ENCODE results near the gene C1orf159. TPM values are rescaled to one million over a fixed set of nuclear protein-coding genes. Genes with fewer than 3 reads are reported as not detected.

C1orf159 gene
- total and polyA plus RNA-seq, 7 donors = 6.6 to 25.3 (median 8.2) TPM

DNA sequence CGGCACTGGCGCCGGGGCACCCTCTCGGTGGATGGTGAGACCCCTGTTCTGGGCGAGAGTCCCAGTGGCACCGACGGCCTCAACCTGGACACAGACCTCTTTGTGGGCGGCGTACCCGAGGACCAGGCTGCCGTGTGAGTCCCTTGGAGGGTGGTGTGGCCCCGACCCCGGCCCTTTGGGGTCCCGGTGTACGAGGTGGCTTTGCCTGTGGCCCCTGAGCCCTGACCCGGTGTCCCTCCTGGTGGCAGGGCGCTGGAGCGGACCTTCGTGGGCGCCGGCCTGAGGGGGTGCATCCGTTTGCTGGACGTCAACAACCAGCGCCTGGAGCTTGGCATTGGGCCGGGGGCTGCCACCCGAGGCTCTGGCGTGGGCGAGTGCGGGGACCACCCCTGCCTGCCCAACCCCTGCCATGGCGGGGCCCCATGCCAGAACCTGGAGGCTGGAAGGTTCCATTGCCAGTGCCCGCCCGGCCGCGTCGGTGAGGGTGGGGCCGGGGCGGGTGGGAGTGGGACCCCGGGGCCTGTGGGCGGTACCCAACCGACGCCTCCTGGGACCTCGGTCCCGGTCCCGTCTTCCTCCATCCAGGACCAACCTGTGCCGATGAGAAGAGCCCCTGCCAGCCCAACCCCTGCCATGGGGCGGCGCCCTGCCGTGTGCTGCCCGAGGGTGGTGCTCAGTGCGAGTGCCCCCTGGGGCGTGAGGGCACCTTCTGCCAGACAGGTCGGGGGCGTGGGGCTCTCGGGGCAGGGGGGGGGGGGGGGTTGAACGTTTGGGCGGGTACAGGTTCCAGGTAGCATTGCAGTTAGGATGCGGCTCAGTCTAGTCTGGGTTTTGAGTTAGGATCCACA, 66.3 kb downstream of the C1orf159 start:
- TF ChIP-seq CTCF (IDR thresholded peaks at IDR 0.05) = no peak
- TF ChIP-seq EP300 (IDR thresholded peaks at IDR 0.05) = no peak
- no peak for TF ChIP-seq POLR2A (IDR thresholded peaks at IDR 0.05)
- no peak for TF ChIP-seq POLR2AphosphoS5 (IDR thresholded peaks at IDR 0.05)
- Histone ChIP-seq H3K4me1 (no peaks in the 10 kb centered on the region), H3K36me3 (peaks cover 0 to 60% (median 3%) of the 10 kb centered on the region in 4 donors), H3K27me3 (no peaks in the 10 kb centered on the region), H3K27ac (no peak overlapping the region), H3K9me3 (no peaks in the 10 kb centered on the region), H3K4me3 (no peak overlapping the region)
- intact Hi-C loops (cut with DNase I) = no loop called here
- no peak for DNase-seq
- 82 to 93% methylated on average over 57 of the region's 57 CpGs for WGBS, 2 donors

DNA sequence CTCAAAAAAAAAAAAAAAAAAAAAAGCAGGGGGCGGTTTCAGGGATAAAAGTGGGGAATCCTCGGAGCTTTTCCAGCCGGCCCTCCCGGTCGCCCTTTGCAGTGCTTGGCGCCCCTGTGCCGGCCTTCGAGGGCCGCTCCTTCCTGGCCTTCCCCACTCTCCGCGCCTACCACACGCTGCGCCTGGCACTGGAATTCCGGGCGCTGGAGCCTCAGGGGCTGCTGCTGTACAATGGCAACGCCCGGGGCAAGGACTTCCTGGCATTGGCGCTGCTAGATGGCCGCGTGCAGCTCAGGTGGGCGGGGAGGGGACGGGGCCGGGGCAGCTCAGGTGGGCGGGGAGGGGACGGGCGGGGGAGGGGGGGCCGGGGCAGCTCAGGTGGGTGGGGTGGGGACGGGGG, 67.1 kb downstream of the C1orf159 start:
- intact Hi-C loops (cut with DNase I) = no loop called here
- Histone ChIP-seq H3K4me3 (no peak overlapping the region), H3K36me3 (peaks cover 0 to 56% (median 3%) of the 10 kb centered on the region in 4 donors), H3K27me3 (no peaks in the 10 kb centered on the region), H3K4me1 (no peaks in the 10 kb centered on the region), H3K27ac (no peak overlapping the region), H3K9me3 (no peaks in the 10 kb centered on the region)
- TF ChIP-seq EP300 (IDR thresholded peaks at IDR 0.05) (no peak), CTCF (IDR thresholded peaks at IDR 0.05) (no peak), POLR2A (IDR thresholded peaks at IDR 0.05) (no peak), POLR2AphosphoS5 (IDR thresholded peaks at IDR 0.05) (no peak)
- WGBS, 2 donors = 51 to 85% methylated on average over 26 to 28 of the region's 28 CpGs
- DNase-seq = no peak

GRCh38 chr1:1047963-1048362, 67.9 kb downstream of the C1orf159 start:
- no peak overlapping the region for H3K27ac ChIP-seq
- H3K4me1 ChIP-seq = no peaks in the 10 kb centered on the region
- no peak for DNase-seq
- TF ChIP-seq POLR2A (IDR thresholded peaks at IDR 0.05) = no peak
- no peak for TF ChIP-seq EP300 (IDR thresholded peaks at IDR 0.05)
- TF ChIP-seq CTCF (IDR thresholded peaks at IDR 0.05) = no peak
- no peak for TF ChIP-seq POLR2AphosphoS5 (IDR thresholded peaks at IDR 0.05)
- H3K27me3 ChIP-seq = no peaks in the 10 kb centered on the region
- intact Hi-C loops (cut with DNase I) = no loop called here
- no peak overlapping the region for H3K4me3 ChIP-seq
- H3K9me3 ChIP-seq = no peaks in the 10 kb centered on the region
- WGBS, 2 donors = 93% methylated on average over 25 of the region's 25 CpGs
- H3K36me3 ChIP-seq = peaks cover 0 to 58% (median 3%) of the 10 kb centered on the region in 4 donors

DNA sequence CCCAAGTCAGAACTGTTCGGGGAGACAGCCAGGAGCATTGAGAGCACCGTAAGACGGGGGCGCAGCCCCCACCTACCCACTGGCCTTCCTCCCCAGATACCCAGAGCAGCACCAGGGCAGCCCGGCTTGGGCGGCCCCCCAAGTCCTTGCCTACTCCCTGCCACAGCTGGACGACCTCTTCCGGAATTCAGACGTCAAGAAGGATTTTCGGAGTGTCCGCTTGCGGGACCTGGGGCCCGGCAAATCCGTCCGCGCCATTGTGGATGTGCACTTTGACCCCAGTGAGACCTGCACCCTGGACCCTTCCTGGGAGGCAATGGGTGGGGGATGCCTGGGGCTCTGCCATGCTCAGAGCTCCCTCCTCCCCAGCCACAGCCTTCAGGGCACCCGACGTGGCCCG, 68.5 kb downstream of the C1orf159 start:
- Histone ChIP-seq H3K4me3 (no peak overlapping the region), H3K4me1 (no peaks in the 10 kb centered on the region), H3K27me3 (no peaks in the 10 kb centered on the region), H3K9me3 (no peaks in the 10 kb centered on the region), H3K27ac (no peak overlapping the region), H3K36me3 (peaks cover 0 to 58% (median 3%) of the 10 kb centered on the region in 4 donors)
- intact Hi-C loops (cut with DNase I) = no loop called here
- WGBS, 2 donors = 94% methylated on average over 19 of the region's 19 CpGs
- TF ChIP-seq POLR2AphosphoS5 (IDR thresholded peaks at IDR 0.05) (no peak), CTCF (IDR thresholded peaks at IDR 0.05) (no peak), EP300 (IDR thresholded peaks at IDR 0.05) (no peak), POLR2A (IDR thresholded peaks at IDR 0.05) (no peak)
- DNase-seq = no peak

Data from sigmoid colon (tissue), 7 donors.